HepG2 (cell line): ENCODE measurements around the gene CREG2.

ENCODE experiments used
- ELF4 ChIP-seq: sonication (generic); formaldehyde crosslinking; IDR thresholded peaks from 2 replicates; pipeline ENCODE4 v1.5.0; 2020; ENCODE audit warnings: missing genetic modification reagents, mild to moderate bottlenecking, moderate library complexity, borderline replicate concordance
- GTF2F1 ChIP-seq: fragments of 150-350 bp; IDR thresholded peaks from 2 replicates; pipeline ENCODE4 v1.6.1; 2014; ENCODE audit warnings: low read length
- TP53 ChIP-seq: sonication (generic); formaldehyde crosslinking; conservative IDR thresholded peaks from 2 replicates; pipeline ENCODE4 v1.4.0; 2020; ENCODE audit warnings: missing genetic modification reagents
- ZNF775 ChIP-seq: sonication (generic); formaldehyde crosslinking; IDR thresholded peaks from 2 replicates; pipeline ENCODE4 v1.4.0; 2020; ENCODE audit warnings: missing genetic modification reagents, mild to moderate bottlenecking, moderate library complexity, borderline replicate concordance

- no peak for TF ChIP-seq GTF2F1
- no peak for TF ChIP-seq TP53 (CRISPR knock-in tag)
- TF ChIP-seq ZNF775 (CRISPR knock-in tag) = no peak
- no peak for TF ChIP-seq ELF4 (CRISPR knock-in tag)
Observed at GRCh38 chr2:101427240-101427639, 39.9 kb upstream of the CREG2 start.
